Left ventricle myocardium superior (tissue), 1 donor: ENCODE data around the gene FGF19. TPM values are rescaled to one million over a fixed set of nuclear protein-coding genes. Genes with fewer than 3 reads are reported as not detected.

Experiments
- ATAC-seq: fragments of 200-7000 bp; cut with Tn5 transposase; one replicate; pipeline ENCODE4 v1.9.1; 2020; ENCODE audit warnings: mild to moderate bottlenecking, moderate library complexity
- DNase-seq: peaks from one replicate; pipeline ENCODE4 v3.0.0-alpha.2; 2020
- intact Hi-C: fragments of 100-400 bp; cut with micrococcal nuclease; formaldehyde crosslinking; loops from one replicate; pipeline ENCODE4 v1.11.0; 2022
- total RNA-seq: library from RNA; stranded (reverse); fragmentation: NEBNext Ultra II Directional; extraction: Animal tissue kit (Norgen Biotek cat#: 25700); gene quantifications from one replicate; pipeline ENCODE4 v1.2.1, GENCODE V29; 2021
- donor health status: DM: no; HTN: yes; CAD: no; lungs with severe emphysema.

FGF19 gene
- total RNA-seq, 1 donor from 2014 or later, result not detected

- no peak for DNase-seq
- intact Hi-C loops, result loop anchor here (10.0 kb wide), 1 partner anchor 514 kb away; no protein-coding TSS in a partner anchor
- ATAC-seq, result no peak
These were observed 23.1 kb downstream of the FGF19 start for GRCh38 chr11:69680688-69681087.

GRCh38 chr11:69677749-69678148, 26.1 kb downstream of the FGF19 start:
- intact Hi-C loops, result no loop called here
- ATAC-seq, result no peak
- no peak for DNase-seq

GRCh38 chr11:69674886-69675714, 28.7 kb downstream of the FGF19 start, which contains the start of gene LTO1:
LTO1 (minus strand) TSS chr11:69675353; CDS start chr11:69675239, 114 bp downstream.
- intact Hi-C loops, result no loop called here
- ATAC-seq (peak; percentile 99), DNase-seq (peak; percentile 99)

GRCh38 chr11:69674267-69674885, 29.4 kb downstream of the FGF19 start:
- intact Hi-C loops, result no loop called here
- ATAC-seq, result peak; percentile 1

GRCh38 chr11:69671734-69672465, 31.9 kb downstream of the FGF19 start:
- DNase-seq, result no peak
- ATAC-seq, result no peak
- intact Hi-C loops, result no loop called here

More at GRCh38 chr11:69674267-69674885, 29.4 kb downstream of the FGF19 start:
- DNase-seq, result peak; percentile 54

GRCh38 chr11:69670158-69670845, 33.5 kb downstream of the FGF19 start:
- intact Hi-C loops, result no loop called here
- peak; percentile 89 for DNase-seq
- ATAC-seq, result peak; percentile 76

GRCh38 chr11:69669486-69669885, 34.3 kb downstream of the FGF19 start:
- ATAC-seq, result no peak
- peak; percentile 23 for DNase-seq
- intact Hi-C loops, result no loop called here

GRCh38 chr11:69667619-69668604, 35.9 kb downstream of the FGF19 start:
- intact Hi-C loops, result no loop called here
- DNase-seq (no peak), ATAC-seq (no peak)

GRCh38 chr11:69666752-69667536, 36.9 kb downstream of the FGF19 start:
- DNase-seq (peak; percentile 25), ATAC-seq (no peak)
- intact Hi-C loops, result no loop called here

- ATAC-seq (no peak), DNase-seq (no peak)
- intact Hi-C loops, result no loop called here
These were observed 37.6 kb downstream of the FGF19 start for GRCh38 chr11:69666261-69666660.

GRCh38 chr11:69665669-69666068, 38.2 kb downstream of the FGF19 start:
- DNase-seq (no peak), ATAC-seq (no peak)
- intact Hi-C loops, result no loop called here

- no peak for ATAC-seq
- no peak for DNase-seq
- intact Hi-C loops, result no loop called here
These were observed 38.9 kb downstream of the FGF19 start for GRCh38 chr11:69664901-69665300.

GRCh38 chr11:69664103-69664775, 39.6 kb downstream of the FGF19 start:
- ATAC-seq (no peak), DNase-seq (no peak)

GRCh38 chr11:69663326-69663725, 40.5 kb downstream of the FGF19 start:
- ATAC-seq, result no peak
- no peak for DNase-seq
- intact Hi-C loops, result no loop called here

More at GRCh38 chr11:69664103-69664775, 39.6 kb downstream of the FGF19 start:
- intact Hi-C loops, result no loop called here

- ATAC-seq (no peak), DNase-seq (peak; percentile 17)
- intact Hi-C loops, result no loop called here
These were observed 41.0 kb downstream of the FGF19 start for GRCh38 chr11:69662806-69663205.

GRCh38 chr11:69662021-69662698, 41.7 kb downstream of the FGF19 start:
- intact Hi-C loops, result no loop called here
- ATAC-seq, result peak; percentile 65
- DNase-seq, result peak; percentile 71
